Mucosa of gallbladder (tissue), 1 donor: ENCODE measurements around the gene RPL22. TPM values are rescaled to one million over a fixed set of nuclear protein-coding genes. Genes with fewer than 3 reads are reported as not detected.
A peak's percentile ranks its signal among the peaks of the same experiment; 100 is the strongest.

Experiments used
- DNase-seq: peaks from one replicate; pipeline ENCODE4 v3.0.0-alpha.2; 2020; ENCODE audit warnings: low spot score
- total RNA-seq: library from RNA; stranded (reverse); gene quantifications from one replicate; pipeline ENCODE4 v1.2.1, GENCODE V29; 2021
- donor health status: DM: no; HTN: no; CAD: no.

Gene RPL22
- total RNA-seq = 282 TPM

GRCh38 chr1:6199298-6200187, at the start of gene RPL22:
Gene RPL22 (minus strand): TSS chr1:6199595. CDS start chr1:6199573, 22 bp downstream.
- DNase-seq = peak; percentile 99

- DNase-seq = no peak
Observed at GRCh38 chr1:6248161-6248776, 48.9 kb upstream of the RPL22 start.

DNA sequence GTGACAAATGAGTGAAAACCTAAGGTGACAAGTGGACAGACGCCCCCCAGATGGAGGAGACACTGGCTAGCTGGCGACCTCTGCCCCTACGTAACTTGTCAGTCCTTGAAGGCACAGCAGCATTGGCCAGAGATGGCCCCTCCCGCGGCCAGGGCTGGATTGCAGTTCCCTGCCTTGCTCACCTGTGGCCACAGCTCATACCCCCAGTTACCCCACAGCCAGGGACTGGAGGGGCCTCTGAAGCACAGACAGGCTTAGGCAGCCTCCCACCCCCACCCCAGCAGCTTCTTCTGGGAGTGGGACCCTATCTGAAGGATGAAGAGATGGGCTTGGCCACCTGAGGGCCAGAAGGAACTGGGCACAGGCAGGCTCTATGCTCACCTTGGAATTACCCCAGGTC, 48.3 kb upstream of the RPL22 start:
- DNase-seq = no peak

GRCh38 chr1:6246497-6247467, 47.4 kb upstream of the RPL22 start:
- DNase-seq = peak; percentile 74

DNA sequence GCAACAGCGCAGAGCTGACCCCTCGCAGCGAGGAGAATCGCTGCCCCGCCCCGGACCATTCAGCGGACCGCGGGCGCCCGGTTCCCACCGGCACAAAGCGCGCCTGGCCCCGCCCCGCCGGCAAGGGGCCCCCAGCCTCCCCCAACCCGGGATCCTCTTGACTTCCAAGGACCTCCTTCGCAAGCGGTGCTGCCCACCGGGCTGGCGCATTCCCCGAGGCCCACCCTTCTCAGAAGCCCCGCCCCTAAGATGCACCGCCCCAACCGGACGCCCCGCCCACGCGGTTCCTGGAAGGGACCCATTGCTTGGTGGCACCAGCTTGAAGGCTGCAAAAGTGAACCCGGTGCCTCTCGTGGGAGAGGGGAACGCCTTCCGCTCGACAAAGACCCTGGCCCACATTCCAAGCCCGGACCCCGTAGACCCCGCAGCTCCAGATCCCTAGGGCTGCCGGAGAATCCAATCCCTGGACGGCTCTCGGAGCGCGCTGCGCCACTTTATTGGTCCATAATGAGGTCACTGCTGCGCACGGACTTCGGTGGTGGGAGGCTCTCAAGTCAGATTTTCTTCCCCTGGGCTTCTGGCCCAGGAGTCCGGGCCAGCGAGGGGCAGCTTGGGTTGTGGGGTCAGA, 46.6 kb upstream of the RPL22 start:
- no peak for DNase-seq

- peak; percentile 79 for DNase-seq
Observed at GRCh38 chr1:6245086-6245868, 45.9 kb upstream of the RPL22 start.

DNA sequence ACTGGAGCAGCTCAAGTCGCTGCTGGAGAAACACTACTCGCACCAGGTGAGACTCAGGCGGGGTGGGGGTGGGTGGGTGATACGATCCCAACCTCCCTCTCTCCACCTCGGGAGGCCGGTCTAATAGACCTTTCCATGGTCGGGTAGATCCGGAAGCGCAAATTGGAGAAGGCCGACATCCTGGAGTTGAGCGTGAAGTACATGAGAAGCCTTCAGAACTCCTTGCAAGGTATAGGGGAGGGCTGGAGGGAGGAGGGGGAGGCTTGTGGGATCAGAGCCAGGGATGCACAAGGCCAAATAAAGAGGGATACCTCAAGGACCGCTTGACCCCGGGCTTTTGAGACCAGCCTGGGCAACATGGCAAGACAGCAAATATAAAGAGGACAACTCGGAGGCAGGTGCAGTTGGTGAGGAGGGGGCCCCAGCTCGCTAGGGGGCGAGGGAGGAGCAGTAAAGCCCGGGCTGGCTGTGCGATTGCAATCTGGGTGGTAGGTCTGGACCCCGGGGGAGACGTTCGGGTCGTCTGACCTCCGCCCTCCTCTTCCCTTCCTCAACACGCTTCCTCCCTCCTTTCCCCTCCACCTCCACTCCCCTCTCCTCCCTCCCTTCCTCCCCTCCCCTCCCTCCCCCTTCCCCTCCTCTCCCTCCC, 45.1 kb upstream of the RPL22 start:
- DNase-seq = no peak

- no peak for DNase-seq
Observed at GRCh38 chr1:6243993-6244392, 44.6 kb upstream of the RPL22 start, which contains the start of gene HES3. Gene HES3 (plus strand): TSS chr1:6244179. CDS start chr1:6244366, 187 bp downstream.

DNA sequence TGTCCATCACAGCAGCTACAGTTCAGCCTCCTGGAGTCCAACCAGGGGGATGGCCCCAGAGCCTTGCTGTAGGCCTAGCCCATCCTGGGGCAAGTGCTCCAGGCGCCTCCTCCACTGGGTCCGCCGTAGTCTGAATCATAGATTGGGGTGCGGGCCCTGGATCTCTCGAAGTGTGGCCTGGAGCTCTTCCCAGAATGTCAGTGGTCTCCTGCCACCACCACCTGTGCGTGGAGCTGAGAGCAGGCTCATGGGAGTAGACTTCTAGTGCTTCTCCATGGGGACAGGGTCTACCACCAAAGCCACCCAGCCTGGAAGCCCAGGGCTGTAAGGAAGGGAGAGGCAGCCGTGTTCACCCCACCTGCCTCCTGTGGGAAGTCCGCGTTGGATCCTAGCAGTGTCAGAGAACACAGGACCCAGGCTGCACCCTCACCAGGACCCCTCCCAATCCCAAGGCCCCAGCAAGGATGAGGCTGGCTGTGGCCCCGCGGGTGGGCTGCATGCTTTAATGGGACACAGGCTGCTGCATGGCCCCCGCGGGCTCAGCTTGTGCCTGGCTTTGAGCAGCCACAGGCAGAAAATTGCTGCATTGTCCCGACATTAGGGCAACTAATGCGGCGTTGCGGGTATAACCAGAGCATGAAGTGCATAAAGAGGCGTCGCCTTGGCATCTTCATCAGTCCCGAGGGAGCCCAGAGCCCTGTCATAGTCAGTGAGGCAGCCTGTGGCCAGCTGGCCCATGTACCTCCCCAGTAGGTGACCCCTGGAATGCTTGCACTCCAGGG, 43.8 kb upstream of the RPL22 start:
- no peak for DNase-seq

- DNase-seq = no peak
Observed at GRCh38 chr1:6241887-6242740, 42.7 kb upstream of the RPL22 start.

GRCh38 chr1:6241107-6241886, 41.9 kb upstream of the RPL22 start:
- no peak for DNase-seq

- no peak for DNase-seq
Observed at GRCh38 chr1:6239950-6240768, 40.8 kb upstream of the RPL22 start.

- no peak for DNase-seq
Observed at GRCh38 chr1:6239213-6239752, 39.9 kb upstream of the RPL22 start.

- DNase-seq = no peak
Observed at GRCh38 chr1:6237093-6237492, 37.7 kb upstream of the RPL22 start.

DNA sequence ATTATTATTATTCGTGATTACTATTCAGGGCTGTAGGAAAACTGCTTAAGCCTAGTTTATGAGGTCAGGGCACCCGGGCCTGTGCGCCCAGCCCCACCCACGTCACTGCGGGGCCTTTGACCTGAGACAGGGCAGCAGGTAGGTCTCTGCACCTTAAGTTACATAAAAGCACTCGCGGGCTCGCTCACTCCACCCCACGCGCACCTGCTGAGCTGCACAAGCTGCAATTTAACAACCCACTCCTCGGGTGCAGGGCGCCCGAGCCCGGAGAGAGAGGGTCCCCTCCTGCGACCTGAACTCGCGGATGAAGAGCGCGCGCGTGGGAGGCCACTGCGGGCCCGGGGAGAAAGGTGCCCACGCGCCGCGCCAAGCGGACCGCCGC, 35.9 kb upstream of the RPL22 start:
- no peak for DNase-seq
